GM19193 (cell line): ENCODE data around the gene OBSL1.

Source experiments
- POLR2A ChIP-seq: IDR thresholded peaks from 4 replicates; pipeline ENCODE4 v1.6.1; 2011; ENCODE audit not compliant: insufficient read depth, insufficient read length; ENCODE audit errors: extremely low read depth

Gene OBSL1

DNA sequence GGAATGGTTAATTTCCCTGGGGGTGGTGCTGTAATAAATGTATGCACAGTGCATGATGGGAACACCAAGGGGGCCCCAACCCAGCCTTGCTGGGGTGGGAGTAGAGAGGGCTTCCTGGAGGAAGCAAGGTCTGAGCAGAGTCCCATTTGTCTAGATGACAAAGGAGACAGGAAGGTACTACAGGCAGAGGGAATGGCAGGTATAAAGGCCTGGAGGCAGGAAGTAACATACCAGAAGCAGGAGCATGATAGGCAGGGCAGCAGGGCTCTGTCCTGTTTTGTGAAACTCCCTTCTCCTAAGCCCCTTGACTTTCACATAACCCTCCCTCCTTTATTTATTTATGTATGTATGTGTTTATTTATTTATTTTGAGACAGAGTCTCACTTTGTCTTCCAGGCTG lies 68.7 kb downstream of the OBSL1 start:
- no peak for TF ChIP-seq POLR2A

- no peak for TF ChIP-seq POLR2A
These were observed 69.5 kb downstream of the OBSL1 start for GRCh38 chr2:219501849-219502248.
